ENCODE measurements around the gene PPFIBP1.
"Not testable (repeated sequence)": the region's sequence is repeated elsewhere in the genome, so short reads cannot be mapped to it uniquely, and the experiment has no call there.

Gene PPFIBP1

DNA sequence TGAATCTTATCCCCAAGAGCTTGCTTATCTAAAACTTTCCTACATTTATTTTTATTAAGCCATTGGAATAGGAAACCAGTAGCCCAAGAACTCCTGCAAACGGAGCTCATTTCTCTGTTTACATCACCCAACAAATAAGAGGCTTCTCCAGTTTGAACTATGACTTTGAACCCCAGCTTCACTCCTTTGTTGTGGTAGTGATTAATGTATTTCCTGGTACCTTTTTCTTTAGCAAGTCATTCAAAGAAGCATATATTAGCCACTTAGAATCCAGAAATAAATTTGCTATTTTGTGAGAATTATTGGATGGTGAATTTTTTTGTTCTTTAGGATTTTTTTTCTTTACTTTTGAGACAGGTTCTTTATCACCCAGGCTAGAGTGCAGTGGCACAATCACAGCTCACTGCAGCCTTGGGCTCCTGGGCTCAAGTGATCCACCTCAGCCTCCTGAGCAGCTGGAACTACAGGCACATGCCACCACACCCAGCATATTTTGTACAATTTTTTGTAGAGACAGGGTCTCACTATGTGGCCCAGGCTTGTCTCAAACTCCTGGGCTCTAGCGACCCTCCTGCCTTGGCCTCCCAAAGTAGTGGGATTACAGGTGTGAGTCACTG lies 104.0 kb downstream of the PPFIBP1 start:
- H3K27ac ChIP-seq (ENCODE audit: low read depth, low read length, severe bottlenecking) = peak overlapping the region; percentile 36
- H3K4me1 ChIP-seq (ENCODE audit: control insufficient read depth, insufficient read depth, low read length, poor library complexity, severe bottlenecking) = peaks cover 32% of the 10 kb centered on the region
- not testable (repeated sequence) for H3K4me3 ChIP-seq (ENCODE audit: extremely low read depth, insufficient read depth, low read length, poor library complexity, severe bottlenecking); H3K9me3 ChIP-seq (ENCODE audit: control insufficient read depth, low read length)
- H3K36me3 ChIP-seq (ENCODE audit: control insufficient read depth, insufficient read depth, low read length) = peaks cover 11% of the 10 kb centered on the region
- no CpG with 5 or more reads among the region's 2 CpGs for WGBS, 2 experiments (ENCODE audit: insufficient coverage in 2 of 2)

- H3K4me1 ChIP-seq (ENCODE audit: control insufficient read depth, insufficient read depth, low read length, poor library complexity, severe bottlenecking) = peaks cover 16% of the 10 kb centered on the region
- not testable (repeated sequence) for H3K4me3 ChIP-seq (ENCODE audit: extremely low read depth, insufficient read depth, low read length, poor library complexity, severe bottlenecking); H3K9me3 ChIP-seq (ENCODE audit: control insufficient read depth, low read length); H3K27ac ChIP-seq (ENCODE audit: low read depth, low read length, severe bottlenecking)
- no CpG with 5 or more reads among the region's 2 CpGs for WGBS, 2 experiments (ENCODE audit: insufficient coverage in 2 of 2)
- H3K36me3 ChIP-seq (ENCODE audit: control insufficient read depth, insufficient read depth, low read length) = peaks cover 28% of the 10 kb centered on the region
Observed at GRCh38 chr12:27630219-27630618, 106.2 kb downstream of the PPFIBP1 start.

DNA sequence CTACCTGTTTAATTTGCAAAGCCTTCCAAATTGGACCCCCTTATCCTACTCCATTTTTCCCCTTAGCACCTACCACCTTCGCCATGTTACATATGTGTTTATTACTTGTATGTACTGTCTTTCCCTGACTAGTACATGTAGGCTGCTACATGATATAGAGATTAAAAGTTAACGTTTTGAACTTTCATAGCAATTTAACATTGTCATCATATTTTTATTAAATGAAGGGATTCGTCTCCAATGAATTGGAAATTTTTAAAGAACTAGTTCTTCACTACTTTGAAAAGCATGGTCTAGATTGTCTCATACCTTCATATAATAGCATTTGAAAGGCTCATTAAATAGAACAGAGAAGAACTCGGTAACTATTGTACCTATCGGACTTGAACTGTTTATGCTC lies 107.4 kb downstream of the PPFIBP1 start:
- peaks cover 16% of the 10 kb centered on the region for H3K4me1 ChIP-seq (ENCODE audit: control insufficient read depth, insufficient read depth, low read length, poor library complexity, severe bottlenecking)
- 100% methylated on average over 2 of the region's 5 CpGs; no CpG with 5 or more reads in 1 of the 2 experiments for WGBS, 2 experiments (ENCODE audit: insufficient coverage in 2 of 2)
- H3K27ac ChIP-seq (ENCODE audit: low read depth, low read length, severe bottlenecking) = no peak overlapping the region
- H3K36me3 ChIP-seq (ENCODE audit: control insufficient read depth, insufficient read depth, low read length) = peaks cover 35% of the 10 kb centered on the region
- no peaks in the 10 kb centered on the region for H3K9me3 ChIP-seq (ENCODE audit: control insufficient read depth, low read length)
- H3K4me3 ChIP-seq (ENCODE audit: extremely low read depth, insufficient read depth, low read length, poor library complexity, severe bottlenecking) = no peak overlapping the region

- Histone ChIP-seq H3K4me3 (ENCODE audit: extremely low read depth, insufficient read depth, low read length, poor library complexity, severe bottlenecking) (no peak overlapping the region), H3K27ac (ENCODE audit: low read depth, low read length, severe bottlenecking) (no peak overlapping the region), H3K36me3 (ENCODE audit: control insufficient read depth, insufficient read depth, low read length) (peaks cover 35% of the 10 kb centered on the region), H3K9me3 (ENCODE audit: control insufficient read depth, low read length) (no peaks in the 10 kb centered on the region), H3K4me1 (ENCODE audit: control insufficient read depth, insufficient read depth, low read length, poor library complexity, severe bottlenecking) (peaks cover 16% of the 10 kb centered on the region)
- 100% methylated on average over 1 of the region's 2 CpGs; no CpG with 5 or more reads in 1 of the 2 experiments for WGBS, 2 experiments (ENCODE audit: insufficient coverage in 2 of 2)
Observed at GRCh38 chr12:27631813-27632491, 107.9 kb downstream of the PPFIBP1 start.

DNA sequence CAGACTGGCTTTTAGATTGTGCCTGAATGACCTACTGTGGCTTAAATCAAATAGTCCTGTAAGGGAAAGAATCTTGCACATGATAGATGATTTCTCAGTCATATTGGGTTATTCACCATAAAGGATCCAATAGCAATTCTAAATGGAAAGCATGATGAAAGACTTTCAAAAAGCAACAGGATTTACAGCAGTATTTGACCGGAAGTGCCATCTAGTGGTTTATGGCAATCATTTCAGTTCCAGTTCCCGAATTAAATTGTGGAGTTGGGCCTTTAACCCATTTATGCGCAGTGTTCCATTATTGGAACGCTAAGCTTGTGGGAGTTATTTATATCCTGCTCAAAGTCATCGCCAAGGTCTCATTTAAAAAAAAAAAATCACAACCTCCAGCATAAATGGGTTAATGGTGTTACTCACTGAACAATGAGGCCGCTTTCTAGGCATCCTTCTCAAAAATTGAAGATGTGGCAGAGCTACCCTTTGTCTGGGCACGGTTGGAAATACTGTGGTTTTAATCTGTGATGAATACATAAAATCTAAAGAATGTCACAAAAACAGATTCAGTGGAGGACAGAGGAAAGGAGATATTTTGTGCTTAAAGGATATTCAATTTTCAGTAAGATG lies 111.5 kb downstream of the PPFIBP1 start:
- no peak overlapping the region for H3K4me3 ChIP-seq (ENCODE audit: extremely low read depth, insufficient read depth, low read length, poor library complexity, severe bottlenecking)
- H3K9me3 ChIP-seq (ENCODE audit: control insufficient read depth, low read length) = no peaks in the 10 kb centered on the region
- no peaks in the 10 kb centered on the region for H3K4me1 ChIP-seq (ENCODE audit: control insufficient read depth, insufficient read depth, low read length, poor library complexity, severe bottlenecking)
- peaks cover 36% of the 10 kb centered on the region for H3K36me3 ChIP-seq (ENCODE audit: control insufficient read depth, insufficient read depth, low read length)
- no peak overlapping the region for H3K27ac ChIP-seq (ENCODE audit: low read depth, low read length, severe bottlenecking)
- WGBS, 2 experiments (ENCODE audit: insufficient coverage in 2 of 2) = 52 to 76% methylated on average over 2 to 4 of the region's 7 CpGs

DNA sequence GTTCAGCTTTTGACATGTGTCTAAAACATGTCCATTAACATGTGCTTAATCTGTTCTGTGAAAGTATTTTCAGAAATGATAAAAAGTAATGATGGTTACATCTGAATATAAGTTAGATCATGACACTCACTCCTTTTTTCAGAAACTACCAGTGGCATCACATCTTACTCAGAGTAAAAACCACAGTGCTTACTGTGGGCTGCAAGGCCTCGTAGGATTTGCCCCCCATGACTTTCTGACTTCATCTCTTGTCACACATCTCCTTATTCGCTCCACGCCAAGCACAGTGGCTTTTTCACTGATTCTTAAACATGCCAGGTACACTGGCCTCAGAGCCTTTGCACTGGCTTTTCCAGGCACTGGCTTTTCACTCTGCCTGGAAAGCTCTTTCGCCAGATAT lies 112.6 kb downstream of the PPFIBP1 start:
- not testable (repeated sequence) for H3K4me3 ChIP-seq (ENCODE audit: extremely low read depth, insufficient read depth, low read length, poor library complexity, severe bottlenecking); H3K27ac ChIP-seq (ENCODE audit: low read depth, low read length, severe bottlenecking); H3K9me3 ChIP-seq (ENCODE audit: control insufficient read depth, low read length); H3K4me1 ChIP-seq (ENCODE audit: control insufficient read depth, insufficient read depth, low read length, poor library complexity, severe bottlenecking)
- WGBS, 2 experiments (ENCODE audit: insufficient coverage in 2 of 2) = 100% methylated on average over 1 of the region's 4 CpGs
- H3K36me3 ChIP-seq (ENCODE audit: control insufficient read depth, insufficient read depth, low read length) = peaks cover 45% of the 10 kb centered on the region

DNA sequence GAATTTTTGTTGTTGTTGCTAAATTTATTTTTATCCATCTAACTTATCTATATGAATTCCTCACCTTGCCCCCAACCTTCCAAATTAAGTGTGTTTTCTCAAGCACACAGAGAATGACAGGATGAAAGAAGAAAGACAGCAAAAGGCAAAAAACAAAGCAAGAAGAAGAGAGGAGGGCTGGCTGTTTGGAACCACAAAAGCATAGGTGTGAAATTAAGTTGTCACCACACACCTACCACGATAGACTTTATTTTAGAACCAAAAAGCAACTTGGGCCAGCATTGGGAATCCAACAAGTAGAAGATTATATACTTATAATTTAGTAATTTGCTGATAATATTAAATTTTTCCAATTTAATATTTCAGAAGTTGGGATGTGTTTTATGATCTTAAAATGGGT lies 113.5 kb downstream of the PPFIBP1 start:
- no peaks in the 10 kb centered on the region for H3K9me3 ChIP-seq (ENCODE audit: control insufficient read depth, low read length)
- no CpG with 5 or more reads among the region's 1 CpG for WGBS, 2 experiments (ENCODE audit: insufficient coverage in 2 of 2)
- peaks cover 6% of the 10 kb centered on the region for H3K4me1 ChIP-seq (ENCODE audit: control insufficient read depth, insufficient read depth, low read length, poor library complexity, severe bottlenecking)
- H3K36me3 ChIP-seq (ENCODE audit: control insufficient read depth, insufficient read depth, low read length) = peaks cover 52% of the 10 kb centered on the region
- H3K27ac ChIP-seq (ENCODE audit: low read depth, low read length, severe bottlenecking) = no peak overlapping the region
- H3K4me3 ChIP-seq (ENCODE audit: extremely low read depth, insufficient read depth, low read length, poor library complexity, severe bottlenecking) = no peak overlapping the region

DNA sequence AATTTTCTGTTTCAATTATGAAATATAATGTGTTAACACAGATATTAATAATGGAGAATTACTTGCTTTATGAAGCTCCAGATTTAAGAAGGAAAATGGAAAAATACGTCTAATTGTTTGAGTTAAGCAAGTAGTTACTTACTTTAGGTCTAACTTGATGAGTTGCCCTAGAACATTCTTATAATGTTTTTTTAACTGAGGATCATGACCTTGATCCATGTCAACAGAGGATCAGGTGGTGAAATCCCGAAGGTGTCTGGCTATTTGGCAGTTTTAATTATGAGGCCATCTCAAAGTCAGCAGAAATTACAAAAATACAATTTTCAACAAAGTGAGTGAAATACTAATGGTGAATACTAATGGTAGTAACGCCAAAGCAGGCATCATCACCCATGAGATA lies 115.3 kb downstream of the PPFIBP1 start:
- no peak overlapping the region for H3K4me3 ChIP-seq (ENCODE audit: extremely low read depth, insufficient read depth, low read length, poor library complexity, severe bottlenecking)
- no peak overlapping the region for H3K27ac ChIP-seq (ENCODE audit: low read depth, low read length, severe bottlenecking)
- 88 to 100% methylated on average over 1 of the region's 3 CpGs for WGBS, 2 experiments (ENCODE audit: insufficient coverage in 2 of 2)
- H3K36me3 ChIP-seq (ENCODE audit: control insufficient read depth, insufficient read depth, low read length) = peaks cover 43% of the 10 kb centered on the region
- no peaks in the 10 kb centered on the region for H3K9me3 ChIP-seq (ENCODE audit: control insufficient read depth, low read length)
- H3K4me1 ChIP-seq (ENCODE audit: control insufficient read depth, insufficient read depth, low read length, poor library complexity, severe bottlenecking) = peaks cover 6% of the 10 kb centered on the region

DNA sequence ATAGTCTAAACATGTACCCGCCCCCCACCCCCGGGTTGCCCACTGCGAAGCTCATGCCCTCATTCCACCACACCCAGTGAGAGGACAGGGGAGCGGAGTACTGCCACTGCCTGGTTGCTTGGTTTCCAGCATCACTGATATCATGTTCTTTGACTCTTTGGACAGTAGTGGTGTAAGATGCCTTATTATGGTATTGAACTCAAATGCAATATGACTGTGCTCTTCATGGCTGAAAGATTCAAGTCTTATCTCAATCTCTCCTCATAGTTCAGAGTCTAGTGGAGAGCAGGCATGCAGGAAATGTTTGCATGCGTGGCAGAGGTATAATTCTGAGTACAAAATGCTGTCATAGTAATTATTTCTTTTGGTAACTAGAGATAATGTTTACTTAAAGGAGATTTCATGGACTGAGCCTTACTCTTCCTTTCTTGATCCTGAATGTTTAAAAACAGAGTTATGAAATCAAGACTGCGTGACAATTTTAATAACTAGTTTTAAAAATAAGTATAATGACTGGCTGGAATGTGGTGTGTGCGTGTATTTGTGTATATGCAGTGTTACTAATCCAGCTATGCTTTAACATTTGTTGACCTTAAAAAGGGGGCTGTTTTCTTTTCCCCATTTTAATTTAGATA lies 116.7 kb downstream of the PPFIBP1 start:
- not testable (repeated sequence) for H3K27ac ChIP-seq (ENCODE audit: low read depth, low read length, severe bottlenecking); H3K4me3 ChIP-seq (ENCODE audit: extremely low read depth, insufficient read depth, low read length, poor library complexity, severe bottlenecking); H3K4me1 ChIP-seq (ENCODE audit: control insufficient read depth, insufficient read depth, low read length, poor library complexity, severe bottlenecking); H3K9me3 ChIP-seq (ENCODE audit: control insufficient read depth, low read length)
- no CpG with 5 or more reads among the region's 7 CpGs for WGBS, 2 experiments (ENCODE audit: insufficient coverage in 2 of 2)
- peaks cover 38% of the 10 kb centered on the region for H3K36me3 ChIP-seq (ENCODE audit: control insufficient read depth, insufficient read depth, low read length)

DNA sequence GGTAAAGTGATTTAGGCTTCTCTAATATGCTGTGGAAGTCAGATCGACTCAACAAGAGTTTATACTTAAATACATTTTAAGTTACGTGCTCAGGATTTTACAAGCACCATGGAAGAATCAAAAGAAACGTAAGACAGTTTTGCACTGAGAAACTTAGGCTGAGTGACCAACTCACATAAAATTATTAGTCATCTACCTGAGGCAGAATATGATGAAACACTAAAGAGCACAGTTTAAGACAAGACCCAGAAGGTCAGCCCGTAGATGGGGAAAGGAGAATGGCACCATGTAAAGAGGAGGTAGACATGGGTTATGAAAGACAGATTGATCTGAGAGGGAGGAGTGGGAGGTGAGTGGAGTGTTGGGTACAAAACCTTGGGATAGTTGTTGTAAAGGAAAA lies 118.4 kb downstream of the PPFIBP1 start:
- WGBS, 2 experiments (ENCODE audit: insufficient coverage in 2 of 2) = 90 to 100% methylated on average over 1 to 3 of the region's 4 CpGs
- H3K9me3 ChIP-seq (ENCODE audit: control insufficient read depth, low read length); H3K27ac ChIP-seq (ENCODE audit: low read depth, low read length, severe bottlenecking); H3K4me3 ChIP-seq (ENCODE audit: extremely low read depth, insufficient read depth, low read length, poor library complexity, severe bottlenecking): not testable (repeated sequence)
- peaks cover 49% of the 10 kb centered on the region for H3K36me3 ChIP-seq (ENCODE audit: control insufficient read depth, insufficient read depth, low read length)
- H3K4me1 ChIP-seq (ENCODE audit: control insufficient read depth, insufficient read depth, low read length, poor library complexity, severe bottlenecking) = peaks cover 12% of the 10 kb centered on the region
